Activated CD8-positive, alpha-beta memory T cell treated with anti-CD3 and anti-CD28 coated beads for 48 hours (primary cell): ENCODE results near the gene PPP2R1B.

Experiments used
- DNase-seq, 3 experiments: peaks; one replicate each; pipeline ENCODE4 v3.0.0-alpha.2; 2020; ENCODE audit warnings: low read depth in 2 of 3, low spot score in 2 of 3

Gene PPP2R1B

GRCh38 chr11:111765984-111766833 lies at the start of gene PPP2R1B:
Gene PPP2R1B (minus strand): TSS chr11:111766389. CDS start chr11:111766361, 28 bp downstream.
- DNase-seq, result peak; percentile 44 to 68 (median 48)

DNA sequence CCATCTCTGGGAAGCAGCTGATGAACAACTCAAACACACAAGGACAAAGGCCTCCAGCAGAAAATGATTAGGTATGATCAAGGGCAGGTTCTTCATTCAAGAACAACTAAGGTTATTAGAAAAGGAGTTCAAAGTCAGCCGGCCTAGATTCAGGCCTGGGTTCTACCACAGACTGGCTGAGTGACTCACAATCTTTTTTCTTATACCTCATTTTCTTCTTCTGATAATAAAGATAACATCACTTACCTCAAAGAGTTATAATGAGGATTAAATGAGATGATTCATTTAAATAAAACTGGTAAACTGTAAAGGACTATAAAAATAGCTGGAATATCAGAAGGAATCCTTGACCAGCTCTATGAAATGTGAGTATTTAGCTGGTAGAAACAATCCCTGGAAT lies 49.3 kb upstream of the PPP2R1B start:
- no peak for DNase-seq

DNA sequence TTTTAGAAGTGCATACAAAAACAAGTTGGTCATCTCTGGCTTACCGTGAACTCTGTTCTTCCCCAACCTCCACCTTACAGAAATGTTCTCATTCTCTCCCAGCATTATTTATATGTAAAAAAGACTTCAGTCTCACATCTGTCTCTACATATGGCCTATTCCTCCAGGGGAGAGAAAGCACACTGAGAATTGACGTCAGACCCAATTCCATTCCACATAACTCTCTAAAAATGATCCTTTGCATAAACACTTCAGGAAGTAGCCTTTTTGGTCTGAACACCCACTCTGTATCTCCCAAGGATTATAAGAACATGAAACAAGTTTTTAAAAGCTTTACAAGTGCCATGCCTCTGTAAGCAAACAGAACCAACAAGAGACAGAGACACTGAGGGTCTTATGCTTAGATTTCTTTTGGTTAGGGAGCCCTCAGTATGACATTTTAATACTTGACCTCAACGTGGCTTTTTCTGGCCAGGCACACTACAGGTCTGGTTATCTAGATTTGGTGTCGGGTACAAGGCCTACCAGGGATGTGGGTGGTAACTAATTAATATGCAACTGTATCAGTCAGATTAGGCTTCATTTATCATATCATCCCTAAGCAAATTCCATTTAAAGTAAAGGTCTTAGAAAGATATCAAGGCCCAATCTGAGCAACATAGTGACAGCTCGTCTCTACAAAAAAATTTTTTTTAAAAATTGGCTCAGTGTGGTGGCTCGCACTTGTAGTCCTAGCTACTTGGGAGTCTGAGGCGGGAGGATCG lies 48.5 kb upstream of the PPP2R1B start:
- DNase-seq, result no peak

GRCh38 chr11:111814106-111814505 lies 47.9 kb upstream of the PPP2R1B start:
- DNase-seq, result no peak

- no peak for DNase-seq
Measured at GRCh38 chr11:111812211-111812610, 46.0 kb upstream of the PPP2R1B start.

DNA sequence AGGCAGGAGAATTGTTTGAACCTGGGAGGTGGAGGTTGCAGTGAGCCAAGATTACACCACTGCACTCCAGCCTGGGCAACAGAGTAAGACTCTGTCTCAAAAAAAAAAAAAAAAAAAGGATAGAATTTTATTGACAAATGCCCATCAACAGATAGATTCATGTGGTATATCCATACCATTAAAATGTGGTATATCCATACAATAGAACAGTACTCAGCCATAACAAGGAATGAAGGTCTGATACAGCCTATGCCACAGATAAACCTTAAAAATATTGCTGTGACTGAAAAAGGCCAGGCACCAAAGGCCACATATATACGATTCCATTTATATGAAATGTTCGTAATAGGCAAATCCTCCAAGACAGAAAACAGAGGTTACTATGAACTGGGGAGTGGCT lies 45.3 kb upstream of the PPP2R1B start:
- no peak for DNase-seq

DNA sequence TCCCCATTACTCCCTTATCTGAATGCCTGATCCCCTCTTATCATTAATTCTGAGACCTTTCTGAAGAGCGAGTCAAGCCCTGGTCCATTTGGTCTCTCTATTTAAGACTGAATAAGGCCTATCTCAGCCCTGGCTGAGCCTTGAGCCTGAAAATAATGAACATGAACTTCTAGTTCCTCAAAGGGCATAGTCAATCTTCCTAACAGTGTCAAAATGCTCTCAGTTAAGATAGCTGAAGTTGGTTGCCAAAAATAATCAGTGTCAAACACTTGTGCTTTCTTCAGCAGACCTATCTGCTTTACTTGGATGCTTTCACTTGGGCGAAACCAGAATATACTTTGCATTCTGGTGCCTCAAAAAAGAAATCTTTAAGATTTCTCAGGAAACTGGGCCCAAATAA lies 42.6 kb upstream of the PPP2R1B start:
- DNase-seq, result no peak

DNA sequence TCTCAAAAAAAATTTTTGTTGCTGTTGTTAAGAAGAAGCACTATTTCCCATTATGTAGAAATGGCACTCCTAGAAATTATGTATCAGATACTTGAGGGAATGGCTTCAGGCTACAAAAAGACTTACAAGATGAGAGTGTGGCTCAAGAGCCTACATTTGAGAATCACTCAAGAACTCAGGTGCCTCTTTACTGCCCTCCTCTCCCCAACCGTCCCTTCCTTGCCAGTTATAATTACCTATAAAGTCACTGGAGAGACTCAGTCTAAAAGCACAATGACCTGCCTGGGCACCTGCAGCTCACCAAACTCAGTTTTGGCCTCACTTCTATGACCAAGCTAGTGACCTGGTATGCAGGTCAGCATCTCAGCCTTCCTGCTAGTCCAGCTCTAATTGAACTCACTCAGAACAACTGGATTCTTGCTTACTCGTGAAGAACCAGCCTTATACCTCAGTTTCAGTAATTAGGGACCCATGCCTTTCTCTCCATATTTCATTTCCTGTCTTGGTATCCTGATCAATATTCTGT lies 41.9 kb upstream of the PPP2R1B start:
- DNase-seq, result no peak

GRCh38 chr11:111807076-111807475 lies 40.9 kb upstream of the PPP2R1B start:
- no peak for DNase-seq

GRCh38 chr11:111801135-111801534 lies 34.9 kb upstream of the PPP2R1B start:
- no peak for DNase-seq

- DNase-seq, result no peak
Measured at GRCh38 chr11:111798279-111798678, 32.1 kb upstream of the PPP2R1B start.

- DNase-seq, result no peak
Measured at GRCh38 chr11:111797145-111797581, 31.0 kb upstream of the PPP2R1B start.

GRCh38 chr11:111796696-111797095 lies 30.5 kb upstream of the PPP2R1B start:
- no peak for DNase-seq

DNA sequence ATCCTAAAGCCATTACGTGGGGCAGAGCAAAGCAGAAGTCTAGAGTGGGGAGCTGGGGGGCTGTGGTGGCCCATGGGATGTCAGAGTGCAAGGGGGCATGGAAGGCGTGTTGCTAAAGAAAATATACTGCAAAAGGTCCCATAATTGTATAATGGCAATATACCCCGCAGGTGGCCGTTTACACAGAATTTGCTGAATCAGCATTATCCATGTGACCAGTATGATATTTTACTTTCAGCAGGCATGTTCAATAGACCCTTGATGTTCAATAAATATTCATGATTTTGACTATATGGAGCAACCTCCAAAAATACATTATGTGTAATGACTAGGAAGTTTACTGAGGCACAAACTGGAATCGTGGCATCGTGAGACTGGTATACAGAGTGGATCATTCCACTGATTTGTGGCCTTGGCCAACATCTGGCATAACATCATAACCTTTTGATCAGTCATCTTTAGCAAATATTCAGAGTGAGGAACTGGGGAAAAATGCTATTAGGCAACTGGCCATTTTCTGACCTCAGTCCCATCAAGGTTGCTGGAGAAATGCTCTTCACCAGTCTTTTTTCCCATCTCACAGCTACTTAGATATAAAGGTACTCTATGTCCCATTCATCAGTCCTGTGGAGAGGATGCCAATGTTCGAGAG lies 29.3 kb upstream of the PPP2R1B start:
- no peak for DNase-seq

- DNase-seq, result no peak
Measured at GRCh38 chr11:111793863-111794262, 27.7 kb upstream of the PPP2R1B start.

- DNase-seq, result no peak
Measured at GRCh38 chr11:111792955-111793500, 26.8 kb upstream of the PPP2R1B start.

GRCh38 chr11:111792314-111792713 lies 26.1 kb upstream of the PPP2R1B start:
- no peak for DNase-seq

DNA sequence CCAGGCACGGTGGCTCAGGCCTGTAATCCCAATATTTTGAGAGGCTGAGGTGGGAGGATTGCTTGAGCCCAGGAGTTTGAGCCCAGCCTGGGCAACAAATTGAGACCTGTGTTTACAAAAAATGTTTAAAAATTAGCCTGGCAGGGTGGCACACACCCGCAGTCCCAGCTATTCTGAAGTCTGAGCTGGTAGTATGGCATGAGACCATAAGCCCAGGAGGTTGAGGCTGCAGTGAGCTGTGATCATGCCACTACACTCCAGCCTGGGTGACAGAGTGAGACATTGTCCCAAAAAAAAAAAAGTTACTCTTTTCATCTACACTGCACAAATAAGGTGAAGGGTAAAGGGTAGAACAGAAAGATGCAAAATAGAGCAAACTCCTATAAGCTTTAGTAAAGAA lies 22.3 kb upstream of the PPP2R1B start:
- DNase-seq, result no peak

GRCh38 chr11:111788051-111788450 lies 21.9 kb upstream of the PPP2R1B start:
- no peak for DNase-seq

- DNase-seq, result no peak
Measured at GRCh38 chr11:111785886-111786412, 19.8 kb upstream of the PPP2R1B start.

GRCh38 chr11:111785076-111785475 lies 18.9 kb upstream of the PPP2R1B start:
- DNase-seq, result no peak
